Fibroblast of skin of right quadriceps (primary cell): ENCODE data around the gene SOBP.

Experiments used
- DNase-seq: peaks from one replicate; pipeline ENCODE4 v3.0.0-alpha.2; 2013

The SOBP gene

GRCh38 chr6:107661291-107661690 lies 171.4 kb downstream of the SOBP start:
- no peak for DNase-seq

GRCh38 chr6:107662333-107662732 lies 172.4 kb downstream of the SOBP start:
- no peak for DNase-seq

GRCh38 chr6:107663308-107663707 lies 173.4 kb downstream of the SOBP start:
- no peak for DNase-seq

GRCh38 chr6:107665382-107665781 lies 175.5 kb downstream of the SOBP start:
- peak; percentile 61 for DNase-seq

- peak; percentile 34 for DNase-seq
Measured at GRCh38 chr6:107666084-107666980, 176.4 kb downstream of the SOBP start.

- DNase-seq: no peak
Measured at GRCh38 chr6:107666981-107667601, 177.2 kb downstream of the SOBP start.

GRCh38 chr6:107667790-107668189 lies 177.9 kb downstream of the SOBP start:
- DNase-seq: no peak

GRCh38 chr6:107668743-107669474 lies 179.0 kb downstream of the SOBP start:
- DNase-seq: no peak

- peak; percentile 51 for DNase-seq
Measured at GRCh38 chr6:107670792-107671199, 180.9 kb downstream of the SOBP start.

- DNase-seq: no peak
Measured at GRCh38 chr6:107673076-107673494, 183.2 kb downstream of the SOBP start.

GRCh38 chr6:107674995-107675738 lies 185.2 kb downstream of the SOBP start:
- peak; percentile 78 for DNase-seq

GRCh38 chr6:107676042-107676441 lies 186.1 kb downstream of the SOBP start:
- DNase-seq: peak; percentile 37

GRCh38 chr6:107677399-107677798 lies 187.5 kb downstream of the SOBP start:
- DNase-seq: no peak

GRCh38 chr6:107679457-107679856 lies 189.5 kb downstream of the SOBP start:
- peak; percentile 71 for DNase-seq

- DNase-seq: no peak
Measured at GRCh38 chr6:107682721-107683120, 192.8 kb downstream of the SOBP start.

- no peak for DNase-seq
Measured at GRCh38 chr6:107683183-107683582, 193.3 kb downstream of the SOBP start.

- DNase-seq: no peak
Measured at GRCh38 chr6:107684996-107685395, 195.1 kb downstream of the SOBP start.

- DNase-seq: no peak
Measured at GRCh38 chr6:107689190-107689589, 199.3 kb downstream of the SOBP start.

GRCh38 chr6:107689951-107690642 lies 200.2 kb downstream of the SOBP start:
- peak; percentile 49 for DNase-seq

- DNase-seq: peak; percentile 91
Measured at GRCh38 chr6:107690643-107691061, 200.7 kb downstream of the SOBP start.

GRCh38 chr6:107691062-107691751 lies 201.3 kb downstream of the SOBP start:
- peak; percentile 96 for DNase-seq
